GM12892 (cell line): Measurements from ENCODE around the gene DMXL2.

Experiments used
- POLR2A ChIP-seq: IDR thresholded peaks from 2 replicates; pipeline ENCODE4 v1.6.1; 2011; ENCODE audit warnings: low read depth, low read length, control low read depth
- TAF1 ChIP-seq: IDR thresholded peaks from 2 replicates; pipeline ENCODE4 v1.6.1; 2011; ENCODE audit warnings: low read depth, mild to moderate bottlenecking, control low read depth, low read length, borderline replicate concordance

GRCh38 chr15:51484781-51485180 is 137.8 kb downstream of the DMXL2 start:
- TF ChIP-seq POLR2A, result no peak
- no peak for TF ChIP-seq TAF1
